ENCODE data around the gene FZD2.

DNA sequence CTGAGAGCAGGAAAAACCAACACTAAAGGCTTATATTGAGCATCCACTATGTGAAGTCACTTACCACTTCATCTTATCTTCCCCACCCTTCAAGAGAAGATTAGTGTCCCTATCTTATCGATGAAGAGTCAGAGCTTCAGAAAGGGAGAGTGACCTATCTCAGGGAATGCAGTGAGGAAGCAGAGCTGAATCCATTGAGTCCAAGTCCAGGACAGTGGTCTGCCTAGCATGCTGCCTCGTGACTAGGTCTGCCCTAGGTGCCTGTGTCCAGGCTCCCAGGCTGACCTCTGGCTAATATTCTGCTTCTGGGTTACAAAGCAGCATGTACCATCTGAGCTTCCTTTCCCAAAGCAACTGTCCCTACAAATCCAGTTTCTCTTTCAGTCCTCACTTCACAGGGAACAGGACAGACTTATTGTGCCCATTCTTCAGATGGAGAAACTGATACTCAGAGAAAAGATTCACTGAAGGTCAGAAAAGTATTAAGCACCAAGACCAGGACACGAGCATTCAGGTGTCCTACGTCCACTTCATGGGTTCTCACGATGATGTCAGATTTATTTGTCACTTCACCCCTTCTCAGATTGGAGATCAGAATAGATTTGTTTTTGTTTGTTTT lies 13.3 kb upstream of the FZD2 start:
- TF ChIP-seq, protein P1, sequence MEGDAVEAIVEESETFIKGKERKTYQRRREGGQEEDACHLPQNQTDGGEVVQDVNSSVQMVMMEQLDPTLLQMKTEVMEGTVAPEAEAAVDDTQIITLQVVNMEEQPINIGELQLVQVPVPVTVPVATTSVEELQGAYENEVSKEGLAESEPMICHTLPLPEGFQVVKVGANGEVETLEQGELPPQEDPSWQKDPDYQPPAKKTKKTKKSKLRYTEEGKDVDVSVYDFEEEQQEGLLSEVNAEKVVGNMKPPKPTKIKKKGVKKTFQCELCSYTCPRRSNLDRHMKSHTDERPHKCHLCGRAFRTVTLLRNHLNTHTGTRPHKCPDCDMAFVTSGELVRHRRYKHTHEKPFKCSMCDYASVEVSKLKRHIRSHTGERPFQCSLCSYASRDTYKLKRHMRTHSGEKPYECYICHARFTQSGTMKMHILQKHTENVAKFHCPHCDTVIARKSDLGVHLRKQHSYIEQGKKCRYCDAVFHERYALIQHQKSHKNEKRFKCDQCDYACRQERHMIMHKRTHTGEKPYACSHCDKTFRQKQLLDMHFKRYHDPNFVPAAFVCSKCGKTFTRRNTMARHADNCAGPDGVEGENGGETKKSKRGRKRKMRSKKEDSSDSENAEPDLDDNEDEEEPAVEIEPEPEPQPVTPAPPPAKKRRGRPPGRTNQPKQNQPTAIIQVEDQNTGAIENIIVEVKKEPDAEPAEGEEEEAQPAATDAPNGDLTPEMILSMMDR (IDR thresholded peaks at IDR 0.05; ENCODE audit: low read depth, low read length, missing input control): no peak
- TF ChIP-seq, protein P2, sequence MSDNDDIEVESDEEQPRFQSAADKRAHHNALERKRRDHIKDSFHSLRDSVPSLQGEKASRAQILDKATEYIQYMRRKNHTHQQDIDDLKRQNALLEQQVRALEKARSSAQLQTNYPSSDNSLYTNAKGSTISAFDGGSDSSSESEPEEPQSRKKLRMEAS (IDR thresholded peaks at IDR 0.05): no peak
- TF ChIP-seq ATF3 (IDR thresholded peaks at IDR 0.05) (no peak), TAF1 (conservative IDR thresholded peaks at IDR 0.05) (no peak), RAD21 (IDR thresholded peaks at IDR 0.05) (no peak), JUND (IDR thresholded peaks at IDR 0.05) (no peak)
